DOHH2 (cell line): Measurements from ENCODE around the gene MED13.

ENCODE experiments used
- CTCF ChIP-seq: fragments of 200-600 bp; sonication (generic); IDR thresholded peaks from one replicate; pipeline ENCODE4 v1.5.1; 2014; ENCODE audit warnings: antibody characterized with exemption, mild to moderate bottlenecking, low read depth, low read length; ENCODE audit not compliant: poor library complexity, severe bottlenecking
- EZH2phosphoT487 ChIP-seq: fragments of 200-600 bp; sonication (generic); IDR thresholded peaks from 2 replicates; pipeline ENCODE4 v1.6.1; 2017; ENCODE audit warnings: borderline replicate concordance, mild to moderate bottlenecking, antibody characterized with exemption, low read length, moderate library complexity, mixed read lengths

- TF ChIP-seq CTCF (no peak), EZH2phosphoT487 (no peak)
These were observed 60.7 kb downstream of the MED13 start for GRCh38 chr17:62004388-62004787.
